Muscle of arm (tissue), 12 donors: ENCODE results near the gene FOSL2. TPM values are rescaled to one million over a fixed set of nuclear protein-coding genes. Genes with fewer than 3 reads are reported as not detected.

Experiments used
- DNase-seq: peaks from one replicate; pipeline ENCODE4 v3.0.0-alpha.2; 2013
- polyA plus RNA-seq, 12 donors: library from polyadenylated mRNA; unstranded; fragments of 120-200 nt; gene quantifications; one replicate each; pipeline ENCODE4 v1.2.1, GENCODE V29; 2013; ENCODE audit not compliant: insufficient read length in 12 of 12

Gene FOSL2
- polyA plus RNA-seq, 12 donors: 9.8 to 65.4 (median 16.5) TPM; not detected in 1

GRCh38 chr2:28407976-28408690, 15.5 kb downstream of the FOSL2 start:
- DNase-seq: no peak

- DNase-seq: no peak
These were observed 16.3 kb downstream of the FOSL2 start for GRCh38 chr2:28408764-28409599.

- no peak for DNase-seq
These were observed 18.6 kb downstream of the FOSL2 start for GRCh38 chr2:28411166-28411755.

GRCh38 chr2:28411956-28412609, 19.4 kb downstream of the FOSL2 start:
- no peak for DNase-seq

GRCh38 chr2:28412625-28413151, 20.0 kb downstream of the FOSL2 start:
- DNase-seq: no peak

- no peak for DNase-seq
These were observed 20.7 kb downstream of the FOSL2 start for GRCh38 chr2:28413152-28413898.

GRCh38 chr2:28413899-28414295, 21.2 kb downstream of the FOSL2 start:
- DNase-seq: no peak

- DNase-seq: no peak
These were observed 21.9 kb downstream of the FOSL2 start for GRCh38 chr2:28414583-28414982.

GRCh38 chr2:28415010-28415409, 22.4 kb downstream of the FOSL2 start:
- DNase-seq: no peak

- no peak for DNase-seq
These were observed 23.1 kb downstream of the FOSL2 start for GRCh38 chr2:28415715-28416114.

- DNase-seq: no peak
These were observed 26.3 kb downstream of the FOSL2 start for GRCh38 chr2:28419003-28419402.

GRCh38 chr2:28419443-28420270, 27.0 kb downstream of the FOSL2 start:
- no peak for DNase-seq

GRCh38 chr2:28420722-28421121, 28.1 kb downstream of the FOSL2 start:
- DNase-seq: no peak

- no peak for DNase-seq
These were observed 30.5 kb downstream of the FOSL2 start for GRCh38 chr2:28422908-28423741.

- DNase-seq: no peak
These were observed 31.4 kb downstream of the FOSL2 start for GRCh38 chr2:28423856-28424605.

- DNase-seq: no peak
These were observed 32.3 kb downstream of the FOSL2 start for GRCh38 chr2:28424799-28425463.

GRCh38 chr2:28425464-28425835, 32.8 kb downstream of the FOSL2 start:
- no peak for DNase-seq
